H1 (cell line): ENCODE measurements around the gene ICA1.

Experiments used
- BRCA1 ChIP-seq: IDR thresholded peaks from 2 replicates; pipeline ENCODE4 v1.6.1; 2012; ENCODE audit warnings: low read depth, low read length, improper control_type of control experiment
- CTCF ChIP-seq, 3 experiments: IDR thresholded peaks; 1 replicate in 2 of 3; 2 replicates in 1 of 3; pipeline versions ENCODE4 v1.5.1 to v1.6.1; 2011; ENCODE audit warnings: low read length in 3 of 3, mild to moderate bottlenecking in 3 of 3, inconsistent platforms in 2 of 3, low read depth in 1 of 3, moderate library complexity in 1 of 3; ENCODE audit not compliant: insufficient read depth in 1 of 3; ENCODE audit errors: control extremely low read depth in 1 of 3
- GABPA ChIP-seq: IDR thresholded peaks from 2 replicates; pipeline ENCODE4 v1.6.1; 2011; ENCODE audit warnings: mild to moderate bottlenecking, low read length, moderate library complexity, borderline replicate concordance; ENCODE audit not compliant: insufficient read depth
- GTF2F1 ChIP-seq: IDR thresholded peaks from 2 replicates; pipeline ENCODE4 v1.6.1; 2012; ENCODE audit warnings: low read depth, low read length, improper control_type of control experiment, borderline replicate concordance
- MAFK ChIP-seq: IDR thresholded peaks from 2 replicates; pipeline ENCODE4 v1.6.1; 2012; ENCODE audit warnings: low read depth, mild to moderate bottlenecking, improper control_type of control experiment, low read length
- POLR2A ChIP-seq, 2 experiments: IDR thresholded peaks; 1 replicate in 1 of 2; 2 replicates in 1 of 2; pipeline ENCODE4 v1.6.1; 2011; ENCODE audit warnings: low read depth in 2 of 2, low read length in 2 of 2, mild to moderate bottlenecking in 2 of 2; ENCODE audit errors: control extremely low read depth in 1 of 2
- POLR2AphosphoS5 ChIP-seq: IDR thresholded peaks from 2 replicates; pipeline ENCODE4 v1.6.1; 2011; ENCODE audit warnings: low read depth, low read length
- RBBP5 ChIP-seq: IDR thresholded peaks from 2 replicates; pipeline ENCODE4 v1.7.1; 2012; ENCODE audit warnings: low read depth, mild to moderate bottlenecking, inconsistent platforms, low read length, moderate library complexity, borderline replicate concordance
- RFX5 ChIP-seq: IDR thresholded peaks from 2 replicates; pipeline ENCODE4 v1.6.1; 2011; ENCODE audit warnings: low read depth, low read length, improper control_type of control experiment, borderline replicate concordance
- TAF1 ChIP-seq: IDR thresholded peaks from 2 replicates; pipeline ENCODE4 v1.6.1; 2011; ENCODE audit warnings: mild to moderate bottlenecking, low read depth, low read length
- TEAD4 ChIP-seq: IDR thresholded peaks from 2 replicates; pipeline ENCODE4 v1.6.1; 2012; ENCODE audit warnings: low read depth, low read length, inconsistent platforms, mixed read lengths
- YY1 ChIP-seq: IDR thresholded peaks from 2 replicates; pipeline ENCODE4 v1.6.1; 2011; ENCODE audit warnings: low read depth, mild to moderate bottlenecking, low read length
- TF ChIP-seq, protein P1 (sequence below): IDR thresholded peaks from 2 replicates; pipeline ENCODE4 v1.6.1; 2012; ENCODE audit warnings: low read length, inconsistent platforms

- no peak for TF ChIP-seq BRCA1
- no peak for TF ChIP-seq RBBP5
- no peak for TF ChIP-seq TEAD4
- TF ChIP-seq GABPA = no peak
- TF ChIP-seq POLR2A (IDR thresholded peaks at IDR 0.05; ENCODE audit: control extremely low read depth in 1 of 2, low read depth in 2 of 2, low read length in 2 of 2) = no peak
- no peak for TF ChIP-seq CTCF (IDR thresholded peaks at IDR 0.05; ENCODE audit: control extremely low read depth in 1 of 3, insufficient read depth in 1 of 3, low read depth in 1 of 3, low read length in 3 of 3)
- no peak for TF ChIP-seq GTF2F1
- TF ChIP-seq YY1 = no peak
- no peak for TF ChIP-seq TAF1
- TF ChIP-seq, protein P1, sequence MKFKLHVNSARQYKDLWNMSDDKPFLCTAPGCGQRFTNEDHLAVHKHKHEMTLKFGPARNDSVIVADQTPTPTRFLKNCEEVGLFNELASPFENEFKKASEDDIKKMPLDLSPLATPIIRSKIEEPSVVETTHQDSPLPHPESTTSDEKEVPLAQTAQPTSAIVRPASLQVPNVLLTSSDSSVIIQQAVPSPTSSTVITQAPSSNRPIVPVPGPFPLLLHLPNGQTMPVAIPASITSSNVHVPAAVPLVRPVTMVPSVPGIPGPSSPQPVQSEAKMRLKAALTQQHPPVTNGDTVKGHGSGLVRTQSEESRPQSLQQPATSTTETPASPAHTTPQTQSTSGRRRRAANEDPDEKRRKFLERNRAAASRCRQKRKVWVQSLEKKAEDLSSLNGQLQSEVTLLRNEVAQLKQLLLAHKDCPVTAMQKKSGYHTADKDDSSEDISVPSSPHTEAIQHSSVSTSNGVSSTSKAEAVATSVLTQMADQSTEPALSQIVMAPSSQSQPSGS = no peak
- TF ChIP-seq RFX5 = no peak
- TF ChIP-seq MAFK = no peak
- TF ChIP-seq POLR2AphosphoS5 = no peak
These were observed 196.6 kb downstream of the ICA1 start for GRCh38 chr7:8065356-8065813.
